ENCODE results near the gene PABPC3.

PABPC3 gene

DNA sequence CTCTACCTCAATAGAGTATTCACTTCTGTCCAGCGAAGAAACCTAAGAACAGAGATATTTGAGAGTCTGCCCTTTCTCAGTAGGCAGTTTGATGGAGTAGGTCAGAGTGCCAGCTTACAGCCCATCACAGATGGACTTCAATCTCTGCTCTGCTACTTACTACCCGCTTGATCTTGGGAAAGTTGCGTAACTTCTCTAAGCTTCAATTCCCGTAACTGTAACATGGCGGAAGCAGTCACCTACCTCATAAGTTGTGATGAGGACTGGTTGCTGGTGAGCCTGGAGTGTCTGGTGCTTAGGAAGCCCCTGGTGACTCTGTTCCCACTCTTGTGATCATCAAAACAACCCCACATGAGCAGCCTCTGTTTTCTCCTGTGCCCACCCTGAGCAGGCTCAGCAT is 45.1 kb downstream of the PABPC3 start:
- peaks cover 34% of the 10 kb centered on the region for H3K27me3 Mint-ChIP-seq (ENCODE audit: low read depth, poor library complexity)
- H3K27ac Mint-ChIP-seq: no peak overlapping the region

DNA sequence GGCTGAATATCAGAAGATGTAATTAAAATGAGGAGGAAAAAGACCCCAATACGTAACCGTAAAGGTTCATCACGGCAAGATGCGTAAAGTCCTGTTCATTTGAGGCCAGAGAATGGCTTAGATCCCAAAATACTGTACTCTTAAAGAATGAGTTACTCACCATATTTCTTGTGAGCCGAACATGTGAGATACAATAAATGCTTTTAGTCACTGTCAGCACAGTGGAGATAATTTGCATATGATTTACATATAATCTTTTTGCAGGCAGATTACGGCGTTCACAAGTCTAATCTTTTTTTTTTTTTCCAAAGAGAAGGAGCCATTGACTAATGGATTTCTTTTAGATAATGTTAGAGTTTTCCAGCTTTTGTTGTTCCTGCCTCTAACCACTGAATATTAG is 47.8 kb downstream of the PABPC3 start:
- TF ChIP-seq, protein P1, sequence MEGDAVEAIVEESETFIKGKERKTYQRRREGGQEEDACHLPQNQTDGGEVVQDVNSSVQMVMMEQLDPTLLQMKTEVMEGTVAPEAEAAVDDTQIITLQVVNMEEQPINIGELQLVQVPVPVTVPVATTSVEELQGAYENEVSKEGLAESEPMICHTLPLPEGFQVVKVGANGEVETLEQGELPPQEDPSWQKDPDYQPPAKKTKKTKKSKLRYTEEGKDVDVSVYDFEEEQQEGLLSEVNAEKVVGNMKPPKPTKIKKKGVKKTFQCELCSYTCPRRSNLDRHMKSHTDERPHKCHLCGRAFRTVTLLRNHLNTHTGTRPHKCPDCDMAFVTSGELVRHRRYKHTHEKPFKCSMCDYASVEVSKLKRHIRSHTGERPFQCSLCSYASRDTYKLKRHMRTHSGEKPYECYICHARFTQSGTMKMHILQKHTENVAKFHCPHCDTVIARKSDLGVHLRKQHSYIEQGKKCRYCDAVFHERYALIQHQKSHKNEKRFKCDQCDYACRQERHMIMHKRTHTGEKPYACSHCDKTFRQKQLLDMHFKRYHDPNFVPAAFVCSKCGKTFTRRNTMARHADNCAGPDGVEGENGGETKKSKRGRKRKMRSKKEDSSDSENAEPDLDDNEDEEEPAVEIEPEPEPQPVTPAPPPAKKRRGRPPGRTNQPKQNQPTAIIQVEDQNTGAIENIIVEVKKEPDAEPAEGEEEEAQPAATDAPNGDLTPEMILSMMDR (IDR thresholded peaks at IDR 0.05): no peak
- no peak for DNase-seq
- H3K4me3 Mint-ChIP-seq: no peak overlapping the region
- H3K36me3 Mint-ChIP-seq (ENCODE audit: low read depth): no peaks in the 10 kb centered on the region
- no peaks in the 10 kb centered on the region for H3K4me1 Mint-ChIP-seq
- peaks cover 8% of the 10 kb centered on the region for H3K9me3 Mint-ChIP-seq
- H3K27ac Mint-ChIP-seq: no peak overlapping the region
- H3K27me3 Mint-ChIP-seq (ENCODE audit: low read depth, poor library complexity): peaks cover 24% of the 10 kb centered on the region

More for the DNA sequence above, 45.1 kb downstream of the PABPC3 start:
- Mint-ChIP-seq H3K4me3 (no peak overlapping the region), H3K9me3 (no peaks in the 10 kb centered on the region), H3K36me3 (ENCODE audit: low read depth) (no peaks in the 10 kb centered on the region), H3K4me1 (peaks cover 14% of the 10 kb centered on the region)
- TF ChIP-seq, protein P1 (IDR thresholded peaks at IDR 0.05): no peak
- DNase-seq: no peak

DNA sequence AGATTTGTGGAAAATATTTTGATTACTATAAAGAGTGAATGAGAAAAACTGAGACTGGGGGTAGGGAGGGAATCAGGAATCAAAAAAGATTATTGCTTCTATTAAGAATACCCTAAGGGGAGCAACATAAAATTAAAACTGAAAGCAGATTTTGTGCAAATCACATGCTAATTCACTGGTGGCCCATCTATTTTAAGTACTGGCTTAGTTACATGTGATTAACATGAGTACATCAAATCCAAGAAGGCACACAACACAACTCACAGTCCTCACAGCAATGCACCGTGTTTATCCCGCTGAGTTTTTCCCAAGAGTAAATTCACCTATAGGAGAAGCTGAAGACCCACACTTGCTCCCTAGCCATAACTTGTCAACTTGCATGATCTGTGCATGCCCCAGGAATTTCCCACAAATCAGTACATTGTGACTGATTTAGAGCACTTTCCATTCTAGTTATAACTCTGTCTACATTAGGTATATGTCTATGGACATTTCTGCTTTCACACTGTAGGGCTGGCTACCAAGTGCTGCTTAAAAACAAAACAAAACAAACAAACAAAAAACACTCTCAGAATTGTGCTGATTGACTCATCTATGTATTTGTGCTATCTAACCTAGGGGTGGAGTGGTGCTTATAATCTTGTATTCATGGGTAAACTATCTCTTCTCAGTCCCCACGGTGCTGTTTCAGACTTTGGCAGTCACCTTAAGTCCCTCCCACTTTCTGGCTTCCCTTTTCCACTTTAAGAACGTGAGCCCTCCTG is 51.9 kb downstream of the PABPC3 start:
- TF ChIP-seq, protein P1 (IDR thresholded peaks at IDR 0.05): no peak
- no peak for DNase-seq
- Mint-ChIP-seq H3K9me3 (peaks cover 14% of the 10 kb centered on the region), H3K4me3 (no peak overlapping the region), H3K27me3 (ENCODE audit: low read depth, poor library complexity) (peaks cover 28% of the 10 kb centered on the region), H3K36me3 (ENCODE audit: low read depth) (no peaks in the 10 kb centered on the region), H3K27ac (no peak overlapping the region), H3K4me1 (no peaks in the 10 kb centered on the region)

DNA sequence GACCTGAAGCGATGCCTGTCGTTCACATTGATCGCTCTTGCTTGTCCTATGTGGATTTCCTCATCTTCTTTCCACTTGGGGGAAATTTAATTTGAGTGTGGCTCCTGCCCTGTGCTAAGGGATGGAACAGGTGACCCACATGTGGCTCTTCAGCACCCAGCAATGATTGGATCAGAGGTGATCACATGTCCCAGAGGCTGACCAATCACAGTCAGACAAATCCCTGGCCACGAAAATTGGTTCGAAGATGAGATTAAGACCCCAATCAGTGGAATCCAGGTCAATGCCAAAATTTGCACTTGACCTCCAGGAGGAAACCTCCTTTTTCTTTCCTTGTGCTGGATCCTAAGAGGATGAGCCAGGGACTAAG is 52.5 kb downstream of the PABPC3 start:
- no peak overlapping the region for H3K4me3 Mint-ChIP-seq
- DNase-seq: no peak

More for the DNA sequence above, 52.5 kb downstream of the PABPC3 start:
- Mint-ChIP-seq H3K9me3 (peaks cover 14% of the 10 kb centered on the region), H3K4me1 (no peaks in the 10 kb centered on the region), H3K27ac (no peak overlapping the region), H3K36me3 (ENCODE audit: low read depth) (no peaks in the 10 kb centered on the region), H3K27me3 (ENCODE audit: low read depth, poor library complexity) (peaks cover 30% of the 10 kb centered on the region)
- TF ChIP-seq, protein P1 (IDR thresholded peaks at IDR 0.05): no peak

Data from nephron progenitor cell (in vitro differentiated cells).